SK-N-SH (cell line): Measurements from ENCODE around the gene IL17B. TPM values are rescaled to one million over a fixed set of nuclear protein-coding genes. Genes with fewer than 3 reads are reported as not detected.

Source experiments
- CTCF ChIA-PET: fragments of 300-600, 350-600 bp; formaldehyde crosslinking; extraction: SDS; loops from one replicate; lab custom pipeline; 2021; lab: Yijun Ruan, JAX
- POLR2A ChIA-PET: fragments of 350-600 bp; sonication (Branson Sonifier 250); formaldehyde crosslinking; extraction: SDS; loops from one replicate; lab custom pipeline; 2020; ENCODE audit warnings: antibody characterized with exemption, inconsistent platforms; lab: Yijun Ruan, JAX
- DNase-seq: peaks from one replicate; pipeline ENCODE4 v3.0.0; 2012
- H2AFZ ChIP-seq: fragments of 200-600 bp; sonication (generic); 2 replicates; pipeline ENCODE4 v1.8.1; 2016; ENCODE audit warnings: antibody characterized with exemption, mild to moderate bottlenecking, low read depth
- H3F3A ChIP-seq: fragments of 200-600 bp; sonication (generic); replicated peaks from 2 replicates; pipeline ENCODE3; 2016; ENCODE audit warnings: antibody characterized with exemption, mild to moderate bottlenecking; ENCODE audit not compliant: insufficient read depth
- H3K27ac ChIP-seq, 2 experiments: fragments of 200-500 bp in 1 of 2; fragments of 200-600 bp in 1 of 2; sonication (Bioruptor generic) in 1 of 2; sonication (generic), shearing (Covaris generic) in 1 of 2; 2 replicates each; pipeline versions ENCODE4 v1.5.1 to v1.6.1; 2014 to 2016; ENCODE audit warnings: low read depth in 2 of 2, inconsistent platforms in 1 of 2, low read length in 1 of 2, mild to moderate bottlenecking in 1 of 2, mixed read lengths in 1 of 2
- H3K27me3 ChIP-seq: fragments of 200-600 bp; sonication (generic), shearing (Covaris generic); 2 replicates; pipeline ENCODE4 v1.6.1; 2016; ENCODE audit warnings: mixed run types; ENCODE audit not compliant: insufficient read depth
- H3K36me3 ChIP-seq, 2 experiments: fragments of 200-500 bp in 1 of 2; fragments of 200-600 bp in 1 of 2; sonication (Bioruptor generic) in 1 of 2; sonication (generic) in 1 of 2; replicated peaks in 1 of 2; 2 replicates each; pipeline versions ENCODE3 to v1.5.1; 2014 to 2016; ENCODE audit warnings: low read length in 1 of 2, mild to moderate bottlenecking in 1 of 2; ENCODE audit not compliant: insufficient read depth in 2 of 2, control insufficient read depth in 1 of 2
- H3K4me1 ChIP-seq, 2 experiments: fragments of 200-500 bp in 1 of 2; fragments of 200-600 bp in 1 of 2; sonication (Bioruptor generic) in 1 of 2; sonication (generic), shearing (Covaris generic) in 1 of 2; 2 replicates each; pipeline versions ENCODE4 v1.5.1 to v1.6.1; 2014 to 2016; ENCODE audit warnings: low read depth in 1 of 2, low read length in 1 of 2, mixed run types in 1 of 2; ENCODE audit not compliant: insufficient read depth in 2 of 2, control insufficient read depth in 1 of 2
- H3K4me2 ChIP-seq: fragments of 200-600 bp; sonication (generic), shearing (Covaris generic); 2 replicates; pipeline ENCODE4 v1.6.1; 2017; ENCODE audit warnings: mixed run types
- H3K4me3 ChIP-seq, 2 experiments: fragments of 200-500 bp in 1 of 2; fragments of 200-600 bp in 1 of 2; sonication (Bioruptor generic) in 1 of 2; sonication (generic), shearing (Covaris generic) in 1 of 2; 2 replicates each; pipeline versions ENCODE4 v1.5.1 to v1.8.1; 2014 to 2016; ENCODE audit warnings: low read depth in 2 of 2, inconsistent platforms in 1 of 2, low read length in 1 of 2, mild to moderate bottlenecking in 1 of 2, mixed read lengths in 1 of 2, moderate library complexity in 1 of 2
- H3K79me2 ChIP-seq: fragments of 200-600 bp; sonication (generic); 2 replicates; pipeline ENCODE4 v1.8.1; 2017; ENCODE audit warnings: mild to moderate bottlenecking; ENCODE audit not compliant: insufficient read depth
- H3K9ac ChIP-seq: fragments of 200-600 bp; sonication (generic); 2 replicates; pipeline ENCODE4 v1.6.1; 2017; ENCODE audit warnings: mixed run types
- H3K9me2 ChIP-seq: fragments of 200-600 bp; sonication (generic); 2 replicates; pipeline ENCODE4 v1.6.1; 2017; ENCODE audit warnings: mixed run types
- H3K9me3 ChIP-seq: fragments of 200-600 bp; sonication (generic); 2 replicates; pipeline ENCODE4 v1.6.1; 2017; ENCODE audit warnings: mixed run types, mild to moderate bottlenecking, moderate library complexity
- H4K20me1 ChIP-seq: fragments of 200-600 bp; sonication (generic); 2 replicates; pipeline ENCODE4 v1.6.1; 2017; ENCODE audit warnings: mild to moderate bottlenecking, mixed run types; ENCODE audit not compliant: insufficient read depth
- CHD2 ChIP-seq: fragments of 150-350 bp; IDR thresholded peaks from 2 replicates; pipeline ENCODE4 v1.6.1; 2018; ENCODE audit warnings: low read length; ENCODE audit not compliant: partially characterized antibody
- ELF1 ChIP-seq: IDR thresholded peaks from 2 replicates; pipeline ENCODE4 v1.4.0; 2012
- EP300 ChIP-seq, 2 experiments: IDR thresholded peaks; 2 replicates each; pipeline versions ENCODE4 v1.4.0 to v1.6.1; 2012; ENCODE audit warnings: borderline replicate concordance in 1 of 2, low read depth in 1 of 2, low read length in 1 of 2
- EZH2phosphoT487 ChIP-seq: fragments of 200-600 bp; sonication (generic); IDR thresholded peaks from 2 replicates; pipeline ENCODE4 v1.6.1; 2017; ENCODE audit warnings: low read depth, mixed run types, mild to moderate bottlenecking, antibody characterized with exemption, moderate library complexity, borderline replicate concordance
- FOXJ3 ChIP-seq: sonication (generic); formaldehyde crosslinking; IDR thresholded peaks from 2 replicates; pipeline ENCODE4 v1.5.1; 2020; ENCODE audit warnings: mild to moderate bottlenecking, missing genetic modification reagents
- FOXM1 ChIP-seq: IDR thresholded peaks from 2 replicates; pipeline ENCODE4 v1.4.0; 2012; ENCODE audit warnings: low read depth, mild to moderate bottlenecking
- GABPA ChIP-seq: IDR thresholded peaks from 2 replicates; pipeline ENCODE4 v1.4.0; 2012; ENCODE audit warnings: low read depth, mild to moderate bottlenecking
- GATA2 ChIP-seq: sonication (generic); formaldehyde crosslinking; IDR thresholded peaks from 2 replicates; pipeline ENCODE4 v1.5.0; 2020; ENCODE audit warnings: mild to moderate bottlenecking, missing genetic modification reagents
- MXI1 ChIP-seq: IDR thresholded peaks from 2 replicates; pipeline ENCODE4 v1.6.1; 2012; ENCODE audit warnings: mild to moderate bottlenecking, low read depth, low read length, improper control_type of control experiment
- NFIC ChIP-seq: IDR thresholded peaks from 2 replicates; pipeline ENCODE4 v1.4.0; 2012; ENCODE audit warnings: borderline replicate concordance
- POLR2AphosphoS5 ChIP-seq: IDR thresholded peaks from 2 replicates; pipeline ENCODE4 v1.6.1; 2012; ENCODE audit warnings: low read depth, low read length
- RAD21 ChIP-seq: IDR thresholded peaks from 2 replicates; pipeline ENCODE4 v1.6.1; 2012; ENCODE audit warnings: mild to moderate bottlenecking, low read length
- RFX5 ChIP-seq: IDR thresholded peaks from 2 replicates; pipeline ENCODE4 v1.6.1; 2012; ENCODE audit warnings: mild to moderate bottlenecking, improper control_type of control experiment, low read length
- SIN3A ChIP-seq: IDR thresholded peaks from 2 replicates; pipeline ENCODE4 v1.6.1; 2012; ENCODE audit warnings: low read depth, mild to moderate bottlenecking, low read length, moderate library complexity, borderline replicate concordance
- TAF1 ChIP-seq: IDR thresholded peaks from 2 replicates; pipeline ENCODE4 v1.6.1; 2012; ENCODE audit warnings: low read depth, mild to moderate bottlenecking, low read length, moderate library complexity, borderline replicate concordance
- YY1 ChIP-seq: IDR thresholded peaks from 2 replicates; pipeline ENCODE4 v1.4.0; 2012; ENCODE audit warnings: low read depth, mild to moderate bottlenecking
- WGBS: methylation state at CpG from one replicate; pipeline ENCODE4 v1.1.6; 2017; ENCODE audit warnings: low lambda C conversion rate; 5-methylcytosine and 5-hydroxymethylcytosine counted together
- polyA plus RNA-seq, 3 experiments: library from polyadenylated mRNA; depleted of rRNA; stranded (reverse); fragments of >200 nt; gene quantifications; 2 replicates each; pipeline ENCODE4 v1.2.3, GENCODE V29; 2012
- TF ChIP-seq, protein P1 (sequence below): fragments of 150-350 bp; IDR thresholded peaks from 2 replicates; pipeline ENCODE4 v1.6.1; 2017; ENCODE audit warnings: antibody characterized with exemption, low read length, low read depth, borderline replicate concordance
- TF ChIP-seq, protein P2 (sequence below): fragments of 150-350 bp; IDR thresholded peaks from 2 replicates; pipeline ENCODE4 v1.6.1; 2016; ENCODE audit warnings: mild to moderate bottlenecking, low read depth, low read length
- TF ChIP-seq, protein P3 (sequence below): IDR thresholded peaks from 2 replicates; pipeline ENCODE4; 2012

IL17B gene
- polyA plus RNA-seq, 1 of the 3 experiments (the other 2 are of a cell fraction) = 0.16 TPM

DNA sequence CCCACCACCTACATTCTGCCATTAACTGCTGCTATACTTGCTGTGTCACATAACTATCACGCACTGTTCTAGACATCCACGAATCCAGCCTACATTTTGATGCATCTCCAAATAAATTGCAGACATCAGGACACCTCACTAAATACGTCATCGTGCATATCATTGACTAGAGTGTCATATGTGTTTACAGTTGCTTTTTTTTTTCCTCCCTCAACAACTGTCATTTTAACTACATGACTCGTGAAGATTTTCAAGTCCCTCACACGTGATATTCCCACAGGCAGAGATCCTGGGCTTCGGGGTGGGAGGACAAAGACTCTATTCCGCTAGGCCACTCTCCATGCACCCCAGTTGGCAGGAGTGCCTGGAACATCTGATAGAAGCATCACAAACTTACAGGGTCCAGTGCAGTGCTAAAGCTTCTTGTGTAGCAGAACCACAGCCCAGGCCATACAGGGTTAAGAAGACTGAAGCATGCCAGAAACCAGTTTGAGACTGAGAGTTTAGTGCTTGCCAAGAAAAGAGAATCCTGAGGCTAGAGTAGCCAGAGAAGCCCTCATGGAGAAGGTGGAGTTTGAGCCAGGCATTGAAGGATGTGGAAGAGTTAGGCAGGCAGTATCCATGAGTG lies 20.1 kb downstream of the IL17B start (continued):
- TF ChIP-seq EZH2phosphoT487 = no peak
- TF ChIP-seq, all 33 proteins: peak for 0

DNA sequence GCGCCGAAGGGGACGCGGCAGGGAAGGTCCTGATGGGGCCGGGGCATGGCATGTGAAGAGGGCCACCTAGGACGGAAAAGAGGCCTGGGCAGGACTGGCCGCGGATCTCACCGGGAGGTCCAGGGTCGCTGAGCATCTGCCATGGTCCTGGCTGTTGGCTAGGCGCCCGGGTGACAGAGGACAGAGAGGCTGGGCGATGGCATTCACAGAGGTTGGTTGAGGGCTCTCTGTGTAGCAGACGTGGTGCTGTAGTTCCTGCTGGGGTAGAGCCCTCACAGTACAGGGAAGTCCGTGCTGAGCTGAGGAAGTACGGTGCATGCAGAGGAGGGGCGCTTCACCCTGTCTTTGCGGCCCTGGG lies 20.8 kb downstream of the IL17B start:
- no peaks in the 10 kb centered on the region for H3K27me3 ChIP-seq
- TF ChIP-seq MXI1 (peak; percentile 62; the same call in 1 of the 2 replicates), YY1 (no peak)
- TF ChIP-seq, all 33 proteins: peak for 1
- H3K79me2 ChIP-seq = no peaks in the 10 kb centered on the region
- H2AFZ ChIP-seq = peak overlapping the region; percentile 80; the same call in 1 of the 2 replicates
- peak overlapping the region; percentile 72 for H3K9ac ChIP-seq
- peaks cover 0 to 12% of the 10 kb centered on the region in 2 experiments; a peak in 1 of 4 replicates for H3K4me1 ChIP-seq
- 3% methylated on average over 13 of the region's 18 CpGs for WGBS
- ChIA-PET POLR2A (interaction anchor here (0.8 to 4.1 kb wide), 8 partner anchors 9 to 194 kb away, joined by 3 to 38 read pairs (median 4); partner anchors contain the start of gene GRPEL2), CTCF (interaction anchor here (0.9 to 41.4 kb wide), 11 partner anchors 9 to 207 kb away, joined by 3 to 1751 read pairs (median 6); partner anchors contain the start of genes CSNK1A1 and GRPEL2)
- H4K20me1 ChIP-seq = no peaks in the 10 kb centered on the region
- no peaks in the 10 kb centered on the region for H3K9me3 ChIP-seq
- peaks cover 22% of the 10 kb centered on the region for H3F3A ChIP-seq
- DNase-seq = peak; percentile 81
- H3K4me3 ChIP-seq = peak overlapping the region; percentile 62 to 85
- peak overlapping the region; percentile 90 for H3K4me2 ChIP-seq
- peak overlapping the region in 1 of 2 experiments; percentile 84; a peak in 2 of 4 replicates for H3K27ac ChIP-seq
- H3K9me2 ChIP-seq = no peaks in the 10 kb centered on the region
- H3K36me3 ChIP-seq = peaks cover 17 to 27% of the 10 kb centered on the region in 2 experiments

DNA sequence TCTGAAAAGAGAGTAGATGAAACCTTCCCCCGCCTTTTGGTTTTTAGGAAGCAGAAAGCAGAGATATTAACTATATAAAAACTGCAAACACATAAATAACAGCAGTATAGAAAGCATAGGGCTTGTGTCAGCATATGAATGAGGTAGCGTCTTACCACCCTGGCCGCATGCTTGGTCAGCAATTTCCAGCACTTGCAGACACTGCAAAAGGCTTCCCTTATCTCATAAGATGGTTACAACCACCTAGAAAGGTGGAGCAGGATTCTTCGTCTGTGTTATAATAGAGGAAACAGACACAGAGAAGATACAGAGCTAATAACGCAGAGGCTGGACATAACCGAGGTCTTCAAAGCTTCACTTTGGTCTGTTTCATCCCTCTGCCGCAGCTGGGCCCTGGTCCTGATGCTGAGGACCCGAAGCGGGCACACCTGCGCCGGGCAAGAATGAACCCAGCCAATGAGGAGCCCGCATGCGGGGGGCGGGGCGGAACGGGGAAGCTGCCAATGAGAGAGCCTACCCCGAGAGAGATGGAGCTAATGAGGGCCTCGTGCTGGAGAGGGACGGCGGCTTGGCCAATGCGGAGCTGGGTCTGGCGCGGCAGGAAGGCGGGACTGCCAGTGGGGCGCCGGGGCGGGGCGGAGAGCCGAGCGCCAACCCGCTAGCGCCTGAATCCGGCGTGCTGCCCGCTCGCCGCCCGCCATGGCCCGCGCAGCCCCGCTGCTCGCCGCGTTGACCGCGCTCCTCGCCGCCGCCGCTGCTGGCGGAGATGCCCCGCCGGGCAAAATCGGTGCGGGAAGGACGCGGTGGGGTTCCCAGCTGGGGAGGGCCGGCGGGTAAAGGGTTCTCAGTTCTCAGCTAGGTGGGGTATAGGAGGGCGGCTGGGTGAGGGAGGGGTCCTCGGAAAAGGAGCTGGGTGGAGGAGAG lies 21.5 kb downstream of the IL17B start, which contains the start of gene PCYOX1L:
Gene PCYOX1L, plus strand, starts transcription at position 677 of the 924 bp plus-strand sequence. Its CDS starts 23 bp downstream, at position 700.
- Histone ChIP-seq H3K36me3 (peaks cover 24 to 32% of the 10 kb centered on the region in 2 experiments), H3K27me3 (no peaks in the 10 kb centered on the region), H2AFZ (peak within 1 kb of the TSS; percentile 85), H3K9me2 (no peaks in the 10 kb centered on the region), H3K9ac (peak within 1 kb of the TSS; percentile 72), H3K4me2 (peak within 1 kb of the TSS; percentile 90), H3K27ac (peak within 1 kb of the TSS in 1 of 2 experiments; percentile 84; a peak in 2 of 4 replicates), H3K79me2 (peaks cover 2% of the 10 kb centered on the region; the same call in 1 of the 2 replicates), H3K9me3 (no peaks in the 10 kb centered on the region), H4K20me1 (no peaks in the 10 kb centered on the region), H3K4me3 (peak within 1 kb of the TSS; percentile 62 to 85), H3F3A (peaks cover 25% of the 10 kb centered on the region), H3K4me1 (peaks cover 0 to 12% of the 10 kb centered on the region in 2 experiments; a peak in 1 of 4 replicates)
- 3% methylated on average over 28 of the region's 61 CpGs for WGBS
- POLR2A ChIA-PET = interaction anchor here (0.8 to 4.1 kb wide), 9 partner anchors 10 to 194 kb away, joined by 3 to 38 read pairs (median 3); partner anchors contain the start of gene GRPEL2
- DNase-seq = peak; percentile 98
- CTCF ChIA-PET = interaction anchor here (0.9 to 41.4 kb wide), 12 partner anchors 8 to 207 kb away, joined by 3 to 1751 read pairs (median 6); partner anchors contain the start of genes CSNK1A1 and GRPEL2
- TF ChIP-seq EZH2phosphoT487 (no peak), SIN3A (no peak), EP300 (IDR thresholded peaks at IDR 0.05; ENCODE audit: borderline replicate concordance in 1 of 2, low read depth in 1 of 2, low read length in 1 of 2) (no peak), FOXM1 (no peak), GABPA (no peak), MXI1 (peak; percentile 88), POLR2AphosphoS5 (peak; percentile 30; the same call in 1 of the 2 replicates), RFX5 (no peak), ELF1 (no peak), FOXJ3 (CRISPR knock-in tag) (no peak), GATA2 (CRISPR knock-in tag) (peak; percentile 25; the same call in 1 of the 2 replicates), TAF1 (no peak), RAD21 (no peak), NFIC (no peak), CHD2 (peak; percentile 68)
- TF ChIP-seq, protein P1, sequence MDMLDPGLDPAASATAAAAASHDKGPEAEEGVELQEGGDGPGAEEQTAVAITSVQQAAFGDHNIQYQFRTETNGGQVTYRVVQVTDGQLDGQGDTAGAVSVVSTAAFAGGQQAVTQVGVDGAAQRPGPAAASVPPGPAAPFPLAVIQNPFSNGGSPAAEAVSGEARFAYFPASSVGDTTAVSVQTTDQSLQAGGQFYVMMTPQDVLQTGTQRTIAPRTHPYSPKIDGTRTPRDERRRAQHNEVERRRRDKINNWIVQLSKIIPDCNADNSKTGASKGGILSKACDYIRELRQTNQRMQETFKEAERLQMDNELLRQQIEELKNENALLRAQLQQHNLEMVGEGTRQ = no peak
- TF ChIP-seq, protein P2, sequence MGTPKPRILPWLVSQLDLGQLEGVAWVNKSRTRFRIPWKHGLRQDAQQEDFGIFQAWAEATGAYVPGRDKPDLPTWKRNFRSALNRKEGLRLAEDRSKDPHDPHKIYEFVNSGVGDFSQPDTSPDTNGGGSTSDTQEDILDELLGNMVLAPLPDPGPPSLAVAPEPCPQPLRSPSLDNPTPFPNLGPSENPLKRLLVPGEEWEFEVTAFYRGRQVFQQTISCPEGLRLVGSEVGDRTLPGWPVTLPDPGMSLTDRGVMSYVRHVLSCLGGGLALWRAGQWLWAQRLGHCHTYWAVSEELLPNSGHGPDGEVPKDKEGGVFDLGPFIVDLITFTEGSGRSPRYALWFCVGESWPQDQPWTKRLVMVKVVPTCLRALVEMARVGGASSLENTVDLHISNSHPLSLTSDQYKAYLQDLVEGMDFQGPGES = peak; percentile 55; the same call in 1 of the 2 replicates
- TF ChIP-seq, protein P3, sequence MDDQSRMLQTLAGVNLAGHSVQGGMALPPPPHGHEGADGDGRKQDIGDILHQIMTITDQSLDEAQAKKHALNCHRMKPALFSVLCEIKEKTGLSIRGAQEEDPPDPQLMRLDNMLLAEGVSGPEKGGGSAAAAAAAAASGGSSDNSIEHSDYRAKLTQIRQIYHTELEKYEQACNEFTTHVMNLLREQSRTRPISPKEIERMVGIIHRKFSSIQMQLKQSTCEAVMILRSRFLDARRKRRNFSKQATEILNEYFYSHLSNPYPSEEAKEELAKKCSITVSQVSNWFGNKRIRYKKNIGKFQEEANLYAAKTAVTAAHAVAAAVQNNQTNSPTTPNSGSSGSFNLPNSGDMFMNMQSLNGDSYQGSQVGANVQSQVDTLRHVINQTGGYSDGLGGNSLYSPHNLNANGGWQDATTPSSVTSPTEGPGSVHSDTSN = peak; percentile 98
